Endothelial cell of umbilical vein (primary cell): ENCODE data around the gene ATP6V0A4.

Experiments used
- CTCF ChIP-seq, 2 donors: IDR thresholded peaks; 1 replicate in 1 of 2; 2 replicates in 1 of 2; pipeline ENCODE4 v1.5.1; 2011; ENCODE audit warnings: low read length in 2 of 2, mild to moderate bottlenecking in 2 of 2, moderate library complexity in 2 of 2, control low read depth in 1 of 2, inconsistent platforms in 1 of 2, low read depth in 1 of 2; ENCODE audit not compliant: insufficient read depth in 1 of 2; ENCODE audit errors: extremely low read depth in 1 of 2
- EZH2 ChIP-seq: IDR thresholded peaks from 2 replicates; pipeline ENCODE4 v1.6.1; 2012; ENCODE audit warnings: borderline replicate concordance, low read depth, mild to moderate bottlenecking, moderate library complexity, low read length, inconsistent platforms; ENCODE audit not compliant: severe bottlenecking
- FOS ChIP-seq: IDR thresholded peaks from 2 replicates; pipeline ENCODE4 v1.6.1; 2011; ENCODE audit warnings: mild to moderate bottlenecking, low read length, moderate library complexity, borderline replicate concordance; ENCODE audit not compliant: insufficient read depth
- POLR2A ChIP-seq: IDR thresholded peaks from 2 replicates; pipeline ENCODE4 v1.6.1; 2012; ENCODE audit warnings: low read depth, mild to moderate bottlenecking, control low read depth, low read length
- POLR2AphosphoS5 ChIP-seq: IDR thresholded peaks from 2 replicates; pipeline ENCODE4 v1.6.1; 2012; ENCODE audit warnings: low read depth, mild to moderate bottlenecking, control low read depth, low read length, moderate library complexity; ENCODE audit not compliant: insufficient read depth

GRCh38 chr7:138667535-138668228 is 130.3 kb downstream of the ATP6V0A4 start:
- TF ChIP-seq CTCF (IDR thresholded peaks at IDR 0.05; ENCODE audit: extremely low read depth in 1 of 2, insufficient read depth in 1 of 2, low read depth in 1 of 2, low read length in 2 of 2) (no peak), POLR2A (no peak), EZH2 (no peak), POLR2AphosphoS5 (no peak), FOS (no peak)
